Mucosa of stomach (tissue), 1 donor: Measurements from ENCODE around the gene PCK2.
A peak's percentile ranks its signal among the peaks of the same experiment; 100 is the strongest.

Experiments
- H3K27me3 ChIP-seq: one replicate; pipeline ENCODE4 v1.7.0; 2013; ENCODE audit warnings: mild to moderate bottlenecking, low read length; ENCODE audit not compliant: control insufficient read depth, insufficient read depth
- H3K36me3 ChIP-seq: one replicate; pipeline ENCODE4 v1.7.0; 2013; ENCODE audit warnings: low read length; ENCODE audit not compliant: control insufficient read depth, insufficient read depth
- H3K4me1 ChIP-seq: one replicate; pipeline ENCODE4 v1.7.0; 2013; ENCODE audit warnings: mild to moderate bottlenecking, low read length; ENCODE audit not compliant: control insufficient read depth, insufficient read depth
- H3K4me3 ChIP-seq: one replicate; pipeline ENCODE4 v1.7.0; 2013; ENCODE audit warnings: low read length
- H3K9ac ChIP-seq: one replicate; pipeline ENCODE4 v1.7.0; 2013; ENCODE audit warnings: mild to moderate bottlenecking, low read length, moderate library complexity
- H3K9me3 ChIP-seq: one replicate; pipeline ENCODE4 v1.7.0; 2013; ENCODE audit warnings: mild to moderate bottlenecking, low read length, moderate library complexity; ENCODE audit not compliant: control insufficient read depth
- donor health status: Pancreatic carcinoma.

The PCK2 gene

DNA sequence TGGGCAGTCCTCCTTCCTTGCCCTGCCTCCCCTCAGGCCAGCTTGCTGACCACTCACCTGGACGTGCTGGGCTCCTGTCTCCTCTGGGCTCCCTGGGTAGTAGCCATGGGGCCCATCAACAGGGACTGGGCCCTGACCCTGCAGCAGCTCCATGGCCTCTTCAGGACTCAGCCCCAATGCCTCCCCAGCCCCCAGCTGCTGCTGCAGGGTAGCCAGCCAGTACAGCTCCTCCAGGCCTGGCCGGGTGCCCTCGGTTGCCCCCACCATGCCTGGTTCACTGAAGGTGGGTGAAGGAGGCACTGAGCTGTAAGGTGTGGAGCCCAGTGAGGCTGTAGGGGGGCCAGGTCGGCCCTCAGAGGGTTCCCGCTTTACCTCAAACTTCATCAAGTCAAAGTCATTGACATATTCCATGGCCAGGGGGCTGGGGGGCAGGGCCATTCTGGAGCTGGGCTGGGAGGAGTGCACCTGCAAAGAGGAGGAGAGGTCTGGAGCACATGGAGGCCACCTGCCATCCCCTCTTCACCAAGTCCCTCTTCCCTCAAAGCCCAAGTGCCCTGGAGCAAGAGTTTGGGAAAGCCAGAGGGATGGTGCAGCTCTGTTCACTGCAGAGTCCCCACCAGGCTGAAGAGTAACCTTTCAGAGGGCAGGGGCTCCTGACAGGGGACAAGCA is 11.6 kb upstream of the PCK2 start:
- Histone ChIP-seq H3K4me3 (no peak overlapping the region), H3K4me1 (peaks cover 7% of the 10 kb centered on the region), H3K9ac (no peak overlapping the region), H3K36me3 (no peaks in the 10 kb centered on the region), H3K9me3 (no peaks in the 10 kb centered on the region), H3K27me3 (no peaks in the 10 kb centered on the region)

- Histone ChIP-seq H3K9me3 (no peaks in the 10 kb centered on the region), H3K27me3 (no peaks in the 10 kb centered on the region), H3K36me3 (no peaks in the 10 kb centered on the region), H3K4me3 (no peak overlapping the region), H3K4me1 (peaks cover 7% of the 10 kb centered on the region), H3K9ac (no peak overlapping the region)
These were observed 10.6 kb upstream of the PCK2 start for GRCh38 chr14:24083462-24083861.

DNA sequence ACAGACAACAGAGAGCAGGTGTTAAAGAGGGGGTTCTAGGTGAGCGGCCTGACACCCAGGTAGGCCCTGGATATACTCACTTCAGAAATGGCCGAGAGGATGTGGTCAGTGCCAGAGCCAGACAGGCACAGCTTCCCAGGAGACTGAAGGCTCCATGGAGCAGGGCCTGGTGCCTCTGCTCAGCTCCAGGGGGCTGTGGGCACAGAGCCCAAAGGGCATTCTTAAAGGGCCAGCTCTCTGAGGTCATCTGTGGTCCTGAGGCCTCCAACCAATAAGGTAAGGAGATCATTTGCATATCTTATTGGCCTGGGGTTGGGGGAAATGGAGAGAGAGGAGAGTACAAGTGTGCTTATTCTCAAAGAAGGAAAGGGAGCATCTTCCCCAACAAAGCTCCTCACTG is 9.7 kb upstream of the PCK2 start:
- Histone ChIP-seq H3K9ac (no peak overlapping the region), H3K4me1 (peaks cover 7% of the 10 kb centered on the region), H3K27me3 (no peaks in the 10 kb centered on the region), H3K4me3 (no peak overlapping the region), H3K36me3 (no peaks in the 10 kb centered on the region), H3K9me3 (no peaks in the 10 kb centered on the region)

- no peaks in the 10 kb centered on the region for H3K27me3 ChIP-seq
- H3K9ac ChIP-seq = no peak overlapping the region
- no peaks in the 10 kb centered on the region for H3K36me3 ChIP-seq
- H3K4me1 ChIP-seq = peaks cover 7% of the 10 kb centered on the region
- no peaks in the 10 kb centered on the region for H3K9me3 ChIP-seq
- no peak overlapping the region for H3K4me3 ChIP-seq
These were observed 8.9 kb upstream of the PCK2 start for GRCh38 chr14:24085215-24085614.

GRCh38 chr14:24086193-24086955 is 7.7 kb upstream of the PCK2 start:
- Histone ChIP-seq H3K4me1 (peaks cover 2% of the 10 kb centered on the region), H3K36me3 (no peaks in the 10 kb centered on the region), H3K27me3 (no peaks in the 10 kb centered on the region), H3K9me3 (no peaks in the 10 kb centered on the region), H3K4me3 (no peak overlapping the region), H3K9ac (no peak overlapping the region)

- Histone ChIP-seq H3K4me1 (peaks cover 5% of the 10 kb centered on the region), H3K9me3 (no peaks in the 10 kb centered on the region), H3K9ac (no peak overlapping the region), H3K36me3 (no peaks in the 10 kb centered on the region), H3K27me3 (no peaks in the 10 kb centered on the region), H3K4me3 (no peak overlapping the region)
These were observed 7.1 kb upstream of the PCK2 start for GRCh38 chr14:24087004-24087403.

DNA sequence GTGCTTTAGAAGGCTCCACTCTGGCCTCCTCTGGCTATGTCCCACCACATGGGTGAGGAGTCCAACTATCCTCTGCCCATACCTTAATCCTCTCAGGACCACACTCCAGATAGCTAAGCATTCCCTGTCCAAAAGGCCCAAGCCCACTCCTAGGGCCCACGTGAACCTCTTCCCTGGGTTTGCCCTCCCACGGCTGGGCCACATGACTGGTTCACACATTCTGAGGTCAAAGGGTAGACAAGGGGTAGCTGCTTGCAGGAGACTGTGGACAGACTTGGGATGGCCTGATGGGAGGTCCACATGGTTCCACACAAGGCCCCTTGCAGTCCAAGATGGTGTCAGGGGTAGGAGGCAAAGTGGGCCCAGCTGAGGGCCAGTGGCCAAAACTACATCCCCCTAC is 6.0 kb upstream of the PCK2 start:
- Histone ChIP-seq H3K9ac (no peak overlapping the region), H3K4me1 (peaks cover 10% of the 10 kb centered on the region), H3K36me3 (no peaks in the 10 kb centered on the region), H3K4me3 (no peak overlapping the region), H3K9me3 (no peaks in the 10 kb centered on the region), H3K27me3 (no peaks in the 10 kb centered on the region)

DNA sequence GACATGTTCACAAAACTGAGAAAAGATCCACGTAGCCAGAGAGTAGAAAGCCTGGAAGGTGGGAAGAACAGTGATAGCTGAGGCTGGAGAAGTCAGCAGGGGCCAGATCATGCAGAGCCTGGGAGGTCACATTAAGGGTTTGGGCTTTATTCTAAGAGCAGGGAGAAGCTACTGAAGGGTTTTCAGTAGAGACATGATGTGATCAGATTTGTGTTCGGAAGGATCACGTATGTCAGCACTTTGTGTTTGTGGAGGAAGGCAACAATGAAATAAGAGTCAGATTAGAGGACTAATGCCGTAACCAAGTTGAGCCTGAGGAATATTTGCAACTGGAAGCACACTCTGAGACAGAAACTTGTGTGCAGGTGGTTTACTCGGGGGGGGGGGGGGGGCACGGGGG is 4.2 kb upstream of the PCK2 start:
- no peaks in the 10 kb centered on the region for H3K36me3 ChIP-seq
- H3K27me3 ChIP-seq = no peaks in the 10 kb centered on the region
- no peak overlapping the region for H3K4me3 ChIP-seq
- H3K9ac ChIP-seq = no peak overlapping the region
- peaks cover 18% of the 10 kb centered on the region for H3K4me1 ChIP-seq
- no peaks in the 10 kb centered on the region for H3K9me3 ChIP-seq

DNA sequence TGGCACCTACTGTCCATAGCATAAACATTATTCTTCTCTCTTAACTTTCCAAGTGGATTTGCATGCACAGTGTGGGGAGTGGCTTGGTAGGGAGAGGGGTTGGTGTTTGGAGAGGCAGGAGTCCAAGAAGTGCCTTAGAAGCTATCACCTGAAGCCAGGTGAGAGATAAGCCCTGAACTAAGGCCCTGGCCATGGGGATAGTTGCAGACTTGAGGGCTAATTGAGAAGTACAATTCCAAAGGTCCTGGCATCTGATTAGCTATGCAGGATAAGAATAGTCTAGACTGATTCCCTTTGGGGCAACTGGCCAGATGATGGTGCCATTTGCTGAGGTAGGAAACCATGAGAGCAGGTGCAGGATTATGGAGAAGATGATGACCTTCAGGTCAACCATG is 2.0 kb upstream of the PCK2 start:
- H3K4me3 ChIP-seq = no peak overlapping the region
- no peaks in the 10 kb centered on the region for H3K27me3 ChIP-seq
- no peaks in the 10 kb centered on the region for H3K9me3 ChIP-seq
- H3K9ac ChIP-seq = no peak overlapping the region
- H3K36me3 ChIP-seq = no peaks in the 10 kb centered on the region
- peaks cover 28% of the 10 kb centered on the region for H3K4me1 ChIP-seq

GRCh38 chr14:24092505-24093206 is 1.5 kb upstream of the PCK2 start:
- peaks cover 28% of the 10 kb centered on the region for H3K4me1 ChIP-seq
- no peaks in the 10 kb centered on the region for H3K9me3 ChIP-seq
- H3K9ac ChIP-seq = no peak overlapping the region
- H3K36me3 ChIP-seq = no peaks in the 10 kb centered on the region
- no peak overlapping the region for H3K4me3 ChIP-seq
- H3K27me3 ChIP-seq = no peaks in the 10 kb centered on the region

DNA sequence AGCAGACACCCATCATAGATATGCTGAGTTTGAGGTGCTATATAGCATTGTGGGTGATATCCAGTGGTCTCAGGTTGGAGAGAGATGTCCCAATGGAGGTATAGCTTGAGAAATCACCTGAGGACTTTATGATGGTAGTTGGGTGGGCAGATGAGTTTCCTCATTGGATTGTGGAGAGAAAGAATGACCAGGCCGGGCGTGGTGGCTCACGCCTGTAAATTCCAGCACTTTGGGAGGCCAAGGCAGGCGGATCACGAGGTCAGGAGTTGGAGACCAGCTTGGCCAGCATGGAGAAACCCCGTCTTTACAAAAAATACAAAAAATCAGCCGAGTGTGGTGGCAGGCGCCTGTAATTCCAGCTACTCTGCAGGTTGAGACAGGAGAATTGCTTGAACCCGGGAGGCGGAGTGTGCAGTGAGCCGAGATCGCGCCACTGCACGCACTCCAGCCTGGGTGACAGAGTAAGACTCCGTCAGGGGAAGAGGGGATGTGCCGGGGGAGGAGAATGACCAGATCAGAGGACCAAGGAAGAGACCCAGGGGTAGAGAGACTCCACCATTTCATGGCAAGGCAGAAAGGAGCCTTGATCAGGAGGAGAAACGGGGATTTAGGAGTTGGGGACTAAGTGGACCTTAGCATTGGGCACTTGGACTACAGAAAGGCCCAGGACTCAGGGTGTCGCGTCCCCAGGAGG is 757 bp upstream of the PCK2 start:
- Histone ChIP-seq H3K36me3 (peaks cover 3% of the 10 kb centered on the region), H3K27me3 (no peaks in the 10 kb centered on the region), H3K4me1 (peaks cover 28% of the 10 kb centered on the region), H3K4me3 (no peak overlapping the region), H3K9me3 (no peaks in the 10 kb centered on the region), H3K9ac (peak overlapping the region; percentile 92)

DNA sequence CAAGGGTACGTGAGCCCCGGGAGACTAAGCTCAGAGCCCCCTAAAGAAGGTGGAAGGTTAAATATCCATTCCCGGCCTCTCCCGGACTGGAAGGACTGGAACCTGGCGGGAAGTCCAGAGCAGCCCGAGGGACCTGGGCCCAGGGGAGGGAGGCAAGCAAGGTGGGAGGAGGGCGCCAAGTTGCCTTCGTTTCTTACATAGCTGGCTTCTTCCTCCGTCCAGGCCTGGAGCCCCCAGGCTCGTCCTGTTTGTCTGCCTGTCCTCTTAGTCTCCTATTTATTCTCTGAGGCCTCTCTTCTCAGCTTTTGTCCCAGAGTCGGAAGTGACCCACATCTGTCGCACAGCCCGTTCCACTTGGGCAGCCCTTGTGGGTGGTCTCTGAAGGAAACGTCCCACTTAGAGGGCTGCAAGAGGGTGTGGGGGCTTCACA is 745 bp downstream of the PCK2 start:
- H3K9me3 ChIP-seq = no peaks in the 10 kb centered on the region
- H3K27me3 ChIP-seq = no peaks in the 10 kb centered on the region
- H3K4me1 ChIP-seq = peaks cover 33% of the 10 kb centered on the region
- peaks cover 9% of the 10 kb centered on the region for H3K36me3 ChIP-seq
- peak overlapping the region; percentile 51 for H3K4me3 ChIP-seq
- peak overlapping the region; percentile 92 for H3K9ac ChIP-seq
